GM12892 (cell line): ENCODE data around the gene EYS.

ENCODE experiments used
- POLR2A ChIP-seq: IDR thresholded peaks from 2 replicates; pipeline ENCODE4 v1.6.1; 2011; ENCODE audit warnings: low read depth, low read length, control low read depth
- POLR2AphosphoS5 ChIP-seq: IDR thresholded peaks from 2 replicates; pipeline ENCODE4 v1.6.1; 2011; ENCODE audit warnings: low read depth, low read length, control low read depth

DNA sequence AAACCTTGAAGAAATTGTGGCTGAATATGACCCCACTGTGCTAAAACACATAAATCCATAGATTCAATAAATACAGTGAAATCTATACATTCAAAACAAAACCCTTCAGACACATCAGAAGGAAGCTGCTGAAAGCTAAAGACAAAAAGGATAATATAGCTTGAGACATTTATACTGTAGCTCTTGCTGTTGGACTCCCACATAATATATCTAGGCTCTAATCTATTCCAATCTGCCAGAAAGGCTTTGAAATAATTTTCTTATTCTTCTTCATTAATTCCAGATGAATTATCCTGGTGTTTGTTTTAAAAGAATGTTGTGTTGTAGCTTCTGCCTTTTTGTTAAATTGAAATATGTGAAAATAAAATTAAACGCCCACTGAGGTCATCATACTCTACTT is 454.0 kb downstream of the EYS start:
- TF ChIP-seq POLR2AphosphoS5 (no peak), POLR2A (no peak)
